H1 (cell line): ENCODE results near the gene SLC7A14. TPM values are rescaled to one million over a fixed set of nuclear protein-coding genes. Genes with fewer than 3 reads are reported as not detected.

Source experiments
- CTCF ChIA-PET: fragments of 300-600 bp; sonication (Branson Sonifier 250); formaldehyde crosslinking; loops from one replicate; lab custom pipeline; 2021; ENCODE audit not compliant: partially characterized antibody; lab: Charles Lee
- POLR2A ChIA-PET: fragments of 300-600 bp; sonication (Branson Sonifier 250); formaldehyde crosslinking; loops from one replicate; lab custom pipeline; 2021; ENCODE audit warnings: inconsistent platforms; ENCODE audit not compliant: partially characterized antibody; lab: Charles Lee
- DNase-seq, 2 experiments: peaks; one replicate each; pipeline versions ENCODE4 v3.0.0 to v3.0.0-alpha.2; 2010 to 2022; ENCODE audit warnings: low spot score in 2 of 2, low read depth in 1 of 2, mixed read lengths in 1 of 2
- FAIRE-seq: peaks from 2 replicates; lab custom pipeline; 2011; peaks lifted over from hg19 to GRCh38; lab: Jason Lieb, UNC
- H2AFZ ChIP-seq: 2 replicates; pipeline ENCODE4 v1.8.1; 2012; ENCODE audit warnings: low read length, inconsistent platforms
- H2AK5ac ChIP-seq: 2 replicates; pipeline ENCODE4 v1.6.1; 2013; ENCODE audit warnings: low read depth, low read length
- H2BK120ac ChIP-seq: replicated peaks from 2 replicates; pipeline ENCODE3; 2013; ENCODE audit warnings: low read depth, low read length, inconsistent platforms
- H2BK12ac ChIP-seq: 2 replicates; pipeline ENCODE4 v1.6.1; 2013; ENCODE audit warnings: low read depth, low read length
- H2BK15ac ChIP-seq: 2 replicates; pipeline ENCODE4 v1.6.1; 2013; ENCODE audit warnings: low read length
- H2BK20ac ChIP-seq: 2 replicates; pipeline ENCODE4 v1.6.1; 2013; ENCODE audit warnings: low read length
- H2BK5ac ChIP-seq: 2 replicates; pipeline ENCODE4 v1.6.1; 2013; ENCODE audit warnings: low read depth, low read length
- H3K14ac ChIP-seq: 2 replicates; pipeline ENCODE4 v1.6.1; 2013; ENCODE audit warnings: inconsistent platforms; ENCODE audit not compliant: insufficient read length
- H3K18ac ChIP-seq: 2 replicates; pipeline ENCODE4 v1.6.1; 2013; ENCODE audit warnings: low read length; ENCODE audit errors: extremely low read depth
- H3K23ac ChIP-seq: 2 replicates; pipeline ENCODE4 v1.6.1; 2013; ENCODE audit warnings: inconsistent platforms; ENCODE audit not compliant: insufficient read length
- H3K23me2 ChIP-seq: 2 replicates; pipeline ENCODE4 v1.6.1; 2013; ENCODE audit warnings: low read depth, low read length
- H3K27ac ChIP-seq: 2 replicates; pipeline ENCODE4 v1.6.1; 2011; ENCODE audit warnings: low read depth, low read length, inconsistent platforms
- H3K27me3 ChIP-seq, 4 experiments: replicated peaks in 1 of 4; 1 replicate in 1 of 4; 2 replicates in 3 of 4; pipeline versions ENCODE4 v1.6.1 to v1.8.1; 2011 to 2013; ENCODE audit warnings: low read length in 3 of 4, mild to moderate bottlenecking in 3 of 4, inconsistent platforms in 2 of 4, mixed read lengths in 2 of 4, moderate library complexity in 1 of 4; ENCODE audit not compliant: control insufficient read depth in 3 of 4, insufficient read depth in 3 of 4; ENCODE audit errors: extremely low read depth in 1 of 4
- H3K36me3 ChIP-seq, 4 experiments: 2 replicates each; pipeline versions ENCODE4 v1.6.1 to v1.8.1; 2011 to 2013; ENCODE audit warnings: mild to moderate bottlenecking in 4 of 4, low read length in 3 of 4, moderate library complexity in 2 of 4, control low read depth in 1 of 4, inconsistent platforms in 1 of 4; ENCODE audit not compliant: insufficient read depth in 4 of 4, control insufficient read depth in 2 of 4
- H3K4ac ChIP-seq: replicated peaks from 2 replicates; pipeline ENCODE3; 2013; ENCODE audit warnings: low read length, low read depth, mixed read lengths, inconsistent platforms; ENCODE audit not compliant: insufficient read length
- H3K4me1 ChIP-seq, 4 experiments: replicated peaks in 1 of 4; 1 replicate in 1 of 4; 2 replicates in 3 of 4; pipeline versions ENCODE4 v1.6.1 to v1.8.1; 2011 to 2013; ENCODE audit warnings: low read length in 3 of 4, inconsistent platforms in 2 of 4, mixed read lengths in 1 of 4; ENCODE audit not compliant: insufficient read depth in 4 of 4, control insufficient read depth in 3 of 4
- H3K4me2 ChIP-seq, 2 experiments: 2 replicates each; pipeline versions ENCODE4 v1.6.1 to v1.8.1; 2011 to 2013; ENCODE audit warnings: low read depth in 2 of 2, low read length in 2 of 2, control low read depth in 1 of 2, inconsistent platforms in 1 of 2, mild to moderate bottlenecking in 1 of 2; ENCODE audit not compliant: insufficient read depth in 1 of 2
- H3K4me3 ChIP-seq, 4 experiments: fragments of 200-600, 300-600 bp in 1 of 4; sonication (generic), shearing (Covaris generic), sonication (Bioruptor Twin) in 1 of 4; 2 replicates each; pipeline versions ENCODE4 v1.5.1 to v1.8.1; 2011 to 2016; ENCODE audit warnings: low read length in 4 of 4, low read depth in 3 of 4, control low read depth in 2 of 4, inconsistent platforms in 2 of 4, mild to moderate bottlenecking in 2 of 4, mixed read lengths in 1 of 4, moderate library complexity in 1 of 4; ENCODE audit not compliant: insufficient read depth in 2 of 4; ENCODE audit errors: extremely low read depth in 1 of 4
- H3K56ac ChIP-seq: replicated peaks from 2 replicates; pipeline ENCODE3; 2013; ENCODE audit warnings: low read depth, mild to moderate bottlenecking, mixed read lengths, low read length, inconsistent platforms; ENCODE audit not compliant: insufficient read length
- H3K79me1 ChIP-seq: 2 replicates; pipeline ENCODE4 v1.6.1; 2013; ENCODE audit warnings: low read depth, low read length, control low read depth
- H3K79me2 ChIP-seq, 2 experiments: 2 replicates each; pipeline versions ENCODE4 v1.6.1 to v1.8.1; 2012 to 2013; ENCODE audit warnings: low read length in 2 of 2, mild to moderate bottlenecking in 2 of 2, inconsistent platforms in 1 of 2; ENCODE audit not compliant: insufficient read depth in 2 of 2, control insufficient read depth in 1 of 2
- H3K9ac ChIP-seq, 4 experiments: replicated peaks in 1 of 4; 1 replicate in 1 of 4; 2 replicates in 3 of 4; pipeline versions ENCODE4 v1.6.1 to v1.8.1; 2011 to 2013; ENCODE audit warnings: low read depth in 3 of 4, low read length in 3 of 4, control low read depth in 2 of 4, mild to moderate bottlenecking in 2 of 4, moderate library complexity in 2 of 4, inconsistent platforms in 1 of 4; ENCODE audit errors: extremely low read depth in 1 of 4
- H3K9me3 ChIP-seq, 2 experiments: 2 replicates each; pipeline versions ENCODE4 v1.6.1 to v1.8.1; 2012 to 2013; ENCODE audit warnings: mild to moderate bottlenecking in 2 of 2, moderate library complexity in 2 of 2, control low read depth in 1 of 2, inconsistent platforms in 1 of 2, low read depth in 1 of 2, low read length in 1 of 2, mixed read lengths in 1 of 2; ENCODE audit not compliant: insufficient read depth in 2 of 2
- H4K20me1 ChIP-seq, 2 experiments: replicated peaks in 1 of 2; 2 replicates each; pipeline versions ENCODE3 to v1.8.1; 2011 to 2013; ENCODE audit warnings: inconsistent platforms in 2 of 2, low read length in 2 of 2, mild to moderate bottlenecking in 1 of 2; ENCODE audit not compliant: insufficient read depth in 2 of 2, control insufficient read depth in 1 of 2
- H4K5ac ChIP-seq: 2 replicates; pipeline ENCODE4 v1.6.1; 2013; ENCODE audit warnings: low read length, low read depth, mixed read lengths, inconsistent platforms; ENCODE audit not compliant: insufficient read length
- H4K8ac ChIP-seq: 2 replicates; pipeline ENCODE4 v1.8.0; 2013; ENCODE audit warnings: mild to moderate bottlenecking, moderate library complexity, low read length, inconsistent platforms; ENCODE audit not compliant: insufficient read depth; ENCODE audit errors: extremely low read depth
- H4K91ac ChIP-seq: replicated peaks from 2 replicates; pipeline ENCODE3; 2013; ENCODE audit warnings: low read length, mixed read lengths, inconsistent platforms; ENCODE audit not compliant: insufficient read length
- CBX5 ChIP-seq: fragments of 300-800, 300-1000 bp; sonication (generic); IDR thresholded peaks from 2 replicates; pipeline ENCODE4 v1.7.1; 2016; ENCODE audit warnings: antibody characterized with exemption, low read length, low read depth
- CBX8 ChIP-seq: fragments of 300-800, 300-1000 bp; sonication (generic); IDR thresholded peaks from 2 replicates; pipeline ENCODE4 v1.7.1; 2016; ENCODE audit warnings: low read depth, low read length, borderline replicate concordance
- CEBPB ChIP-seq: IDR thresholded peaks from 2 replicates; pipeline ENCODE4 v1.6.1; 2012; ENCODE audit warnings: low read depth, low read length
- CHD1 ChIP-seq: IDR thresholded peaks from 2 replicates; pipeline ENCODE4 v1.6.1; 2012; ENCODE audit warnings: low read depth, low read length, improper control_type of control experiment
- MAX ChIP-seq: IDR thresholded peaks from 2 replicates; pipeline ENCODE4 v1.6.1; 2012; ENCODE audit warnings: inconsistent platforms
- NANOG ChIP-seq: IDR thresholded peaks from 2 replicates; pipeline ENCODE4 v1.6.1; 2011; ENCODE audit warnings: low read length, low read depth, mild to moderate bottlenecking, inconsistent platforms; ENCODE audit not compliant: insufficient read depth, poor library complexity, severe bottlenecking
- PHF8 ChIP-seq: fragments of 200-600 bp; sonication (generic); conservative IDR thresholded peaks from 2 replicates; pipeline ENCODE4 v1.7.1; 2012; ENCODE audit warnings: low read depth, mild to moderate bottlenecking, inconsistent platforms, low read length, moderate library complexity
- POLR2AphosphoS5 ChIP-seq: IDR thresholded peaks from 2 replicates; pipeline ENCODE4 v1.6.1; 2011; ENCODE audit warnings: low read depth, low read length
- POU5F1 ChIP-seq: IDR thresholded peaks from 2 replicates; pipeline ENCODE4 v1.6.1; 2011; ENCODE audit warnings: low read depth, mild to moderate bottlenecking, low read length, moderate library complexity
- RXRA ChIP-seq: IDR thresholded peaks from 2 replicates; pipeline ENCODE4 v1.6.1; 2011; ENCODE audit warnings: low read depth, mild to moderate bottlenecking, low read length, moderate library complexity; ENCODE audit not compliant: insufficient read depth
- SIN3A ChIP-seq, 2 experiments: IDR thresholded peaks in 1 of 2; conservative IDR thresholded peaks in 1 of 2; 2 replicates each; pipeline ENCODE4 v1.6.1; 2011 to 2012; ENCODE audit warnings: low read length in 2 of 2, improper control_type of control experiment in 1 of 2, low read depth in 1 of 2, mild to moderate bottlenecking in 1 of 2
- SIRT6 ChIP-seq: IDR thresholded peaks from one replicate; pipeline ENCODE4 v1.7.1; 2012; ENCODE audit warnings: low read length, inconsistent platforms
- TAF7 ChIP-seq: optimal IDR thresholded peaks from 2 replicates; pipeline ENCODE3; 2011; ENCODE audit warnings: low read depth, mild to moderate bottlenecking, inconsistent platforms, low read length, moderate library complexity, borderline replicate concordance
- TBP ChIP-seq: IDR thresholded peaks from 2 replicates; pipeline ENCODE4 v1.6.1; 2011; ENCODE audit warnings: low read depth, low read length, improper control_type of control experiment
- TCF12 ChIP-seq: IDR thresholded peaks from 2 replicates; pipeline ENCODE4 v1.6.1; 2011; ENCODE audit warnings: low read depth, mild to moderate bottlenecking, low read length
- WGBS, 2 experiments: shearing (Covaris generic) in 1 of 2; methylation state at CpG; one replicate each; pipeline versions ENCODE4 v1.1.6 to v1.1.7; 2013 to 2015; ENCODE audit warnings: low lambda C conversion rate in 2 of 2, mixed read lengths in 2 of 2, inconsistent platforms in 1 of 2, low coverage in 1 of 2, missing lambda C conversion rate in 1 of 2; ENCODE audit not compliant: insufficient replicate concordance in 2 of 2, insufficient coverage in 1 of 2, insufficient read length in 1 of 2; ENCODE audit errors: extremely low coverage in 1 of 2, missing lambda C conversion rate in 1 of 2; 5-methylcytosine and 5-hydroxymethylcytosine counted together
- polyA plus RNA-seq, 7 experiments: library from polyadenylated mRNA; depleted of rRNA in 3 of 7; stranded (reverse) in 5 of 7; unstranded in 2 of 7; fragments of >200 nt in 5 of 7; fragments of 200-250 nt in 2 of 7; gene quantifications; 1 replicate in 5 of 7; 2 replicates in 1 of 7; 4 replicates in 1 of 7; pipeline versions ENCODE4 v1.2.1 to v1.2.3, GENCODE V29; 2011 to 2013; ENCODE audit warnings: missing spikeins in 2 of 7, mixed read lengths in 2 of 7
- total RNA-seq: library from RNA; stranded (reverse); fragmentation: NEBNext Ultra II Directional; extraction: Animal tissue kit (Norgen Biotek cat#: 25700); gene quantifications from 2 replicates; pipeline ENCODE4 v1.2.1, GENCODE V29; 2021

Gene SLC7A14
- total and polyA plus RNA-seq, 2 of the 8 experiments (the other 6 are each of a cell fraction or from before 2014, with no cell fraction given) = 0.21 to 0.95 TPM

DNA sequence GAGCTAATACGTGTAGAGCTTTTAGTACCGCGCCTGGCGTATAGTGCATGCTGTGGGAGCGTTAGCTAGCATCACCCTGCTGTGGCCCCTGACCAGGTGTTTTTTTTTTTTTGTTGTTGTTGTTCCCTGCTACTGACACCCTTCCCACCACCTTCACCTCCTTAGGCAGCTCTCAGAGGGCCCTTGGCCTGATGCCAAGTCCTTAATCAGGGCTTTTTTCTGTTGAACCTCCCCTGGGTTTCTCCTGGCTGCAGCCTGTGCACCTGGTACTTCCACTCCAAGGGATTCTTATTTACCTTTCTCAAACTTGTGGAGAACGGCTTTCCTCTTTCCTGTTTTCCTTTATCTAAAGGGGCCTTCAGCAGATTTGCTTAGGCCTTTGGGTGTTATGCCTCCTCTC is 53.3 kb downstream of the SLC7A14 start:
- Histone ChIP-seq H3K79me1 (no peaks in the 10 kb centered on the region), H3K4ac (no peak overlapping the region), H3K27ac (no peak overlapping the region), H3K4me2 (no peak overlapping the region), H3K27me3 (no peaks in the 10 kb centered on the region), H3K9me3 (no peaks in the 10 kb centered on the region), H3K9ac (no peak overlapping the region), H3K23ac (no peak overlapping the region), H3K56ac (no peak overlapping the region), H2AFZ (no peak overlapping the region), H2AK5ac (no peak overlapping the region), H3K18ac (no peak overlapping the region), H4K20me1 (no peaks in the 10 kb centered on the region), H3K79me2 (no peaks in the 10 kb centered on the region), H3K14ac (no peak overlapping the region), H3K23me2 (no peaks in the 10 kb centered on the region), H2BK15ac (no peak overlapping the region), H3K4me3 (no peak overlapping the region), H4K8ac (no peak overlapping the region), H4K5ac (no peak overlapping the region), H2BK20ac (no peak overlapping the region), H3K4me1 (peaks cover 0 to 4% (median 1%) of the 10 kb centered on the region in 4 experiments; a peak in 1 of 7 replicates), H2BK5ac (no peak overlapping the region), H4K91ac (no peak overlapping the region), H2BK12ac (no peak overlapping the region), H3K36me3 (no peaks in the 10 kb centered on the region), H2BK120ac (no peak overlapping the region)
- ChIA-PET POLR2A (no interaction called here), CTCF (interaction anchor here (1.4 to 2.4 kb wide), 2 partner anchors 277 to 280 kb away, joined by 3 to 9 read pairs; no protein-coding TSS in a partner anchor)
- 92% methylated on average over 6 of the region's 6 CpGs; no CpG with 5 or more reads in 1 of the 2 experiments for WGBS, 2 experiments
- DNase-seq (no peak), FAIRE-seq (no peak)
- TF ChIP-seq CEBPB (no peak), CBX8 (no peak), TBP (no peak), RXRA (no peak), SIN3A (conservative IDR thresholded peaks at IDR 0.05 in 1 of 2, IDR thresholded peaks at IDR 0.05 in 1 of 2; ENCODE audit: low read depth in 1 of 2, low read length in 2 of 2) (no peak), SIRT6 (no peak), CBX5 (no peak), TCF12 (no peak), MAX (no peak), TAF7 (no peak), NANOG (no peak), CHD1 (no peak), POLR2AphosphoS5 (no peak), POU5F1 (no peak), PHF8 (no peak)
